Measurements from ENCODE around the gene TLK1. TPM values are rescaled to one million over a fixed set of nuclear protein-coding genes. Genes with fewer than 3 reads are reported as not detected.
"Not testable (repeated sequence)": the region's sequence is repeated elsewhere in the genome, so short reads cannot be mapped to it uniquely, and the experiment has no call there.

TLK1 gene
- total RNA-seq, 2 donors from 2014 or later = 27.8 to 62.4 TPM

DNA sequence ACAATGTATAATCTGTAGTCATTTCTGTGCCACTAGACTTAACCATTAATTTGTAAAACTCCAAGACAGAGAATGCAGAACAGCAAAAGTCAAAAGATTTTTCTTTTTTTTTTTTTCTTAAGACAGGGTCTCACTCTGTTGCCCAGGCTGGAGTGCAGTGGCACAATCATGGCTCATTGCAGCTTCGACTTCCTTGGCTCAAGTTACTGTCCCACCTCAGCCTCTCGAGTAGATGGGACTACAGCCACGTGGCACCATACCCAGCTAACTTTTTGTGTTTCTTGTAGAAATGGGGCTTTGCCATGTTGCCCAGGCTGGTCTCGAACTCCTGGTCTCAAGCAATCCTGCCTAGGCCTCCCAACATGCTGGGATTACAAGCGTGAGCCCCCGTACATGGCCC is 80.1 kb downstream of the TLK1 start:
- no peak for DNase-seq (ENCODE audit: low spot score)
- H3K27me3 ChIP-seq (replicated peaks; ENCODE audit: insufficient read depth) = no peaks in the 10 kb centered on the region
- no peak overlapping the region for H3K27ac ChIP-seq
- no peaks in the 10 kb centered on the region for H3K9me3 ChIP-seq
- H3K4me1 ChIP-seq (ENCODE audit: control insufficient read depth in 1 of 2, low read depth in 2 of 2) = no peaks in the 10 kb centered on the region
- H3K36me3 ChIP-seq = no peaks in the 10 kb centered on the region
- TF ChIP-seq, protein P1, sequence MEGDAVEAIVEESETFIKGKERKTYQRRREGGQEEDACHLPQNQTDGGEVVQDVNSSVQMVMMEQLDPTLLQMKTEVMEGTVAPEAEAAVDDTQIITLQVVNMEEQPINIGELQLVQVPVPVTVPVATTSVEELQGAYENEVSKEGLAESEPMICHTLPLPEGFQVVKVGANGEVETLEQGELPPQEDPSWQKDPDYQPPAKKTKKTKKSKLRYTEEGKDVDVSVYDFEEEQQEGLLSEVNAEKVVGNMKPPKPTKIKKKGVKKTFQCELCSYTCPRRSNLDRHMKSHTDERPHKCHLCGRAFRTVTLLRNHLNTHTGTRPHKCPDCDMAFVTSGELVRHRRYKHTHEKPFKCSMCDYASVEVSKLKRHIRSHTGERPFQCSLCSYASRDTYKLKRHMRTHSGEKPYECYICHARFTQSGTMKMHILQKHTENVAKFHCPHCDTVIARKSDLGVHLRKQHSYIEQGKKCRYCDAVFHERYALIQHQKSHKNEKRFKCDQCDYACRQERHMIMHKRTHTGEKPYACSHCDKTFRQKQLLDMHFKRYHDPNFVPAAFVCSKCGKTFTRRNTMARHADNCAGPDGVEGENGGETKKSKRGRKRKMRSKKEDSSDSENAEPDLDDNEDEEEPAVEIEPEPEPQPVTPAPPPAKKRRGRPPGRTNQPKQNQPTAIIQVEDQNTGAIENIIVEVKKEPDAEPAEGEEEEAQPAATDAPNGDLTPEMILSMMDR (IDR thresholded peaks at IDR 0.05) = no peak
- ATAC-seq (ENCODE audit: insufficient number of reproducible peaks, low FRiP score, low read depth) = no peak
- H3K4me3 ChIP-seq = no peak overlapping the region

DNA sequence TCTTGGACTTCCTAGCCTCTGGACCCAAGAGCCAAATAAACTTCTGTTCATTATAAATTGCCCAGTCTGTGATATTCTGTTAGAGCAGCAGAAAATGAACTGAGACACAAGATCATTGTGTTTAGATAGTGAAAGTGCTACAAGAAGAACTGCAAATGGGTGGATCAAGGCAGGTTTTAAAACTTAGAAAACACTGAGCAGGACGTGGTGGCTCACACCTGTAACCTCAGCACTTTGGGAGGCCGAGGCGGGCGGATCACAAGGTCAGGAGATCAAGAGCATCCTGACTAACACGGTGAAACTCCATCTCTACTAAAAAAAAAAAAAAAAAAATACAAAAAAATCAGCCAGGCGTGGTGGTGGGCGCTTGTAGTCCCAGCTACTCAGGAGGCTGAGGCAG is 84.3 kb downstream of the TLK1 start:
- ATAC-seq (ENCODE audit: insufficient number of reproducible peaks, low FRiP score, low read depth); H3K27ac ChIP-seq; H3K4me1 ChIP-seq (ENCODE audit: control insufficient read depth in 1 of 2, low read depth in 2 of 2); DNase-seq (ENCODE audit: low spot score); H3K27me3 ChIP-seq (replicated peaks; ENCODE audit: insufficient read depth); H3K36me3 ChIP-seq; H3K9me3 ChIP-seq; H3K4me3 ChIP-seq: not testable (repeated sequence)

DNA sequence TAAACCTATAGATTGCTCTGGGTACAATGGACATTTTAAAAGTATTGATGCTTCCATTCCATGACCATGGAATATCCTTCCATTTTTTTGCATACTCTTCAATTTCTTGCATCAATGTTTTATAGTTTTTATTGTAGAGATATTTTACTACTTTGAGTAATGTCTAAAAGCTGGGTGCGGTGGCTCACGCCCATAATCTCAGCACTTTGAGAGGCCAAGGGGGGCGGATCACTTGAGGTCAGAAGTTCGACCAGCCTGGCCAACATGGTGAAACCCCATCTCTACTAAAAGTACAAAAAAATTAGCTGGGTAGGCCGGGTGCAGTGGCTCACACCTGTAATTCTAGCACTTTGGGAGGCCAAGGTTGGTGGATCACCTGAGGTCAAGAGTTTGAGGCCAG is 88.5 kb downstream of the TLK1 start:
- TF ChIP-seq, protein P1 (IDR thresholded peaks at IDR 0.05) = no peak
- ATAC-seq (ENCODE audit: insufficient number of reproducible peaks, low FRiP score, low read depth) (no peak), DNase-seq (ENCODE audit: low spot score) (no peak)
- H3K36me3 ChIP-seq = no peaks in the 10 kb centered on the region
- H3K9me3 ChIP-seq = no peaks in the 10 kb centered on the region
- H3K4me3 ChIP-seq = no peak overlapping the region
- H3K4me1 ChIP-seq (ENCODE audit: control insufficient read depth in 1 of 2, low read depth in 2 of 2) = no peaks in the 10 kb centered on the region
- H3K27me3 ChIP-seq (replicated peaks; ENCODE audit: insufficient read depth) = no peaks in the 10 kb centered on the region
- H3K27ac ChIP-seq = no peak overlapping the region

DNA sequence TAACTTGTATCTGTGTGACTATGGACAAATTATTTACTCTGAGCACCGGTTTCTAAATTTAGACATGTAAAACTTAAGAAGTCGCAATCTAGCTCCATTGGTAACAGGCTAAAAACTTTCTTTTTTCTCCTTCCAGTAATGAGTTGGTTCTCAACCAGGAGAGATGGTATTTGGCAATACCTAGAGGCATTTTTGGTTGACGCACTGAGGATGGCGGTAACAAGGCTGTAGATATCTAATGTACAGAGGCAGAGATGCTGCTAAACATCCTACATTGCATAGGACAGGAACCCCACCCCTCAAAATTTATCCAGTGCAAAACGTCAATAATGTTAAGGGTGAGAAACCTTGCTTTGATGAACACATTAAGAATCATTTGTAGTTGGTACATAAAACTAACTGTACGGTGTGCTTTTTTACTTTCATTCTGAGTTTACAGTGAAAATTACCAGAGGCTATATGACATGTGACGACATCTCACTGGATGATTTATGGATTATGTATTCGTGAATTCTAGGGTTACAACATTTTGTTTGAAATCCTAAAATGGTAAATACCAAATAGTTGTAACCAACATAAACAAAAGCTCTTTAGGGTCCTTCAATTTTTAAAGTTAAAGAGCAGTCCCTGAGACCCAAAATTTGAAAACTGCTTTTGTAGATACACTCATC is 91.3 kb downstream of the TLK1 start:
- no peak overlapping the region for H3K4me3 ChIP-seq

DNA sequence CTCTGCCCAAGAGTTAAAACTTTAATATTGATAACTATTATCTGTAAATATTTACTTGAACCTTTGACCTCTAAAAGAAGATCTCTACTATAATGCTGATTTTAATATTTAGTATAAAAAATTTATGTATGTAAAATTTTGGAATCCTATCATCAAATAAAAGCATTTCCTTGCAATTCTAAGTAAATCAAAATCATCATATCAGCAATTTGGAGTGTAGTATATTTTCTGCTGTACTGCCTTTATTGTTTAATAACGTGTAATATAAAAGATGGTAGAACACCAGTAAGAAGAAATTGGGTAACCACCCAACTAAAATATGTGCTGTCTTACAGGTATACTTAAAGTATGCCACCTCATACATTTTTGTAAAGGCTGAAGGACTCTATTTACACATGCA is 94.6 kb downstream of the TLK1 start:
- Histone ChIP-seq H3K27me3 (replicated peaks; ENCODE audit: insufficient read depth) (no peaks in the 10 kb centered on the region), H3K27ac (no peak overlapping the region), H3K4me1 (ENCODE audit: control insufficient read depth in 1 of 2, low read depth in 2 of 2) (no peaks in the 10 kb centered on the region), H3K36me3 (no peaks in the 10 kb centered on the region), H3K4me3 (no peak overlapping the region), H3K9me3 (no peaks in the 10 kb centered on the region)
- TF ChIP-seq, protein P1 (IDR thresholded peaks at IDR 0.05) = no peak
- DNase-seq (ENCODE audit: low spot score) (no peak), ATAC-seq (ENCODE audit: insufficient number of reproducible peaks, low FRiP score, low read depth) (no peak)

More for the DNA sequence above, 91.3 kb downstream of the TLK1 start:
- H3K9me3 ChIP-seq = no peaks in the 10 kb centered on the region
- DNase-seq (ENCODE audit: low spot score) (no peak), ATAC-seq (ENCODE audit: insufficient number of reproducible peaks, low FRiP score, low read depth) (no peak)
- TF ChIP-seq, protein P1 (IDR thresholded peaks at IDR 0.05) = no peak
- no peaks in the 10 kb centered on the region for H3K27me3 ChIP-seq (replicated peaks; ENCODE audit: insufficient read depth)
- H3K4me1 ChIP-seq (ENCODE audit: control insufficient read depth in 1 of 2, low read depth in 2 of 2) = no peaks in the 10 kb centered on the region
- H3K27ac ChIP-seq = no peak overlapping the region
- no peaks in the 10 kb centered on the region for H3K36me3 ChIP-seq

DNA sequence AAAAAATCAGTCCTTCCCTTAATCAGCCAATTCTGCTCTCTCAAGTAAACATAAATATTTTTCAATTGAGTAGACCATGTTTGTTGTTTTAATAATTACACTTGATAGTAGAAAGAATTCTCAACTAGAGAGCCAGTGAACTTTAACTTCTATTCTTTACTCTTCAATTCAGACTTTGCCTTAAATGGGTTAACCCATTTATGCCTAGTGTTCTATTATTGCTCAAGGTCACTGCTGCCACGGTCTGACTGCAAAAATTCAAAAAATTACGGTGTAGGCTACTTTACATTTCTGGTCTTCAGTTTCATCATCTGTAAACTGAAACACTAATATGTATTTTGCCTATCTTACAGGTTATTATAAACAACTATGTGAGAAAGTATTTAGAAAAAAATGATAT is 103.1 kb downstream of the TLK1 start:
- Histone ChIP-seq H3K4me1 (ENCODE audit: control insufficient read depth in 1 of 2, low read depth in 2 of 2) (no peaks in the 10 kb centered on the region), H3K9me3 (no peaks in the 10 kb centered on the region), H3K27me3 (replicated peaks; ENCODE audit: insufficient read depth) (no peaks in the 10 kb centered on the region), H3K36me3 (peaks cover 5% of the 10 kb centered on the region), H3K4me3 (no peak overlapping the region), H3K27ac (no peak overlapping the region)
- TF ChIP-seq, protein P1 (IDR thresholded peaks at IDR 0.05) = no peak
- DNase-seq (ENCODE audit: low spot score) (no peak), ATAC-seq (ENCODE audit: insufficient number of reproducible peaks, low FRiP score, low read depth) (no peak)
